ENCODE measurements around the gene KIF18A. TPM values are rescaled to one million over a fixed set of nuclear protein-coding genes. Genes with fewer than 3 reads are reported as not detected.

Gene KIF18A
- total and polyA plus RNA-seq, 4 donors, result 0.08 to 21.4 (median 0.20) TPM

DNA sequence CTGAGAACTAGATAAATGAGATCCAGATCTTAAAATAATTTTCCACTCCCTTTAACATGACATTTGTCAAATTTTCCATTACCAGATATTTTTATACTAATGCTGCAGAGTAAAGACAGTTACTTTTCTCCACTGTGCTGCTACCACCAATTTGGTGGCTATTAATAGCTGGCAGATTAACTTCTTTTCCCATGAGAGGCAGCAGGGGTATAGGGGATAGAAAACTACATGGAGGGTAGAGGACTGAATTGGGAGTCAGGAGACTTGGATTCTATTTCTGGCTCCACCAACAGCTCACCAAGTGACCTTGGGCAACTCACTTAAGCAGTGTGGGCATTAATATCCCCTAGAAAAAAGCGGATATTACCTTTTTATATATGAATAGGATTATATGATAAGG lies 69.2 kb downstream of the KIF18A start:
- no peak for DNase-seq (ENCODE audit: low spot score)
- TF ChIP-seq CTCF (IDR thresholded peaks at IDR 0.05; ENCODE audit: low read depth, low read length, missing input control) (no peak), FOXA2 (IDR thresholded peaks at IDR 0.05) (no peak), RXRA (IDR thresholded peaks at IDR 0.05) (no peak)
- no peaks in the 10 kb centered on the region for H3K9me3 ChIP-seq (ENCODE audit: control insufficient read depth in 4 of 4, low read length in 3 of 4)
- no peaks in the 10 kb centered on the region for H3K4me1 ChIP-seq (ENCODE audit: control insufficient read depth in 4 of 4, insufficient read depth in 4 of 4, low read length in 3 of 4)
- no peak overlapping the region for H3K4me3 ChIP-seq (ENCODE audit: low read depth in 1 of 3, low read length in 3 of 3)
- no peak overlapping the region for H3K27ac ChIP-seq (ENCODE audit: low read depth in 1 of 2, low read length in 2 of 2)
- H3K9ac ChIP-seq (ENCODE audit: low read depth in 1 of 2, low read length in 2 of 2), result no peak overlapping the region
- 93% methylated on average over 1 of the region's 1 CpG for WGBS
- H3K36me3 ChIP-seq (ENCODE audit: control insufficient read depth in 4 of 4, insufficient read depth in 3 of 4, low read depth in 1 of 4, low read length in 3 of 4), result no peaks in the 10 kb centered on the region
- H3K27me3 ChIP-seq (ENCODE audit: control insufficient read depth in 4 of 4, insufficient read depth in 4 of 4, low read length in 3 of 4), result no peaks in the 10 kb centered on the region

GRCh38 chr11:28026634-28027290 lies 81.2 kb downstream of the KIF18A start:
- no peak for DNase-seq (ENCODE audit: low spot score)
- Histone ChIP-seq H3K9ac (ENCODE audit: low read depth in 1 of 2, low read length in 2 of 2) (no peak overlapping the region), H3K4me1 (ENCODE audit: control insufficient read depth in 4 of 4, insufficient read depth in 4 of 4, low read length in 3 of 4) (no peaks in the 10 kb centered on the region), H3K36me3 (ENCODE audit: control insufficient read depth in 4 of 4, insufficient read depth in 3 of 4, low read depth in 1 of 4, low read length in 3 of 4) (no peaks in the 10 kb centered on the region), H3K27me3 (ENCODE audit: control insufficient read depth in 4 of 4, insufficient read depth in 4 of 4, low read length in 3 of 4) (no peaks in the 10 kb centered on the region), H3K4me3 (ENCODE audit: low read depth in 1 of 3, low read length in 3 of 3) (no peak overlapping the region), H3K9me3 (ENCODE audit: control insufficient read depth in 4 of 4, low read length in 3 of 4) (no peaks in the 10 kb centered on the region), H3K27ac (ENCODE audit: low read depth in 1 of 2, low read length in 2 of 2) (no peak overlapping the region)
- WGBS, result 92% methylated on average over 2 of the region's 2 CpGs
- TF ChIP-seq HNF4G (IDR thresholded peaks at IDR 0.05) (no peak), FOXA1 (IDR thresholded peaks at IDR 0.05) (no peak), FOXA2 (IDR thresholded peaks at IDR 0.05) (no peak), NR2F2 (IDR thresholded peaks at IDR 0.05) (no peak), MAX (IDR thresholded peaks at IDR 0.05) (no peak), ATF3 (IDR thresholded peaks at IDR 0.05) (no peak), JUND (IDR thresholded peaks at IDR 0.05) (no peak), RAD21 (IDR thresholded peaks at IDR 0.05) (no peak), EGR1 (IDR thresholded peaks at IDR 0.05; ENCODE audit: low read depth in 2 of 2) (no peak), YY1 (IDR thresholded peaks at IDR 0.05) (no peak), GABPA (IDR thresholded peaks at IDR 0.05 in 1 of 2, conservative IDR thresholded peaks at IDR 0.05 in 1 of 2) (no peak), TAF1 (conservative IDR thresholded peaks at IDR 0.05) (no peak), SP1 (IDR thresholded peaks at IDR 0.05) (no peak), HNF4A (conservative IDR thresholded peaks at IDR 0.05) (no peak), RXRA (IDR thresholded peaks at IDR 0.05) (no peak), CTCF (IDR thresholded peaks at IDR 0.05; ENCODE audit: low read depth, low read length, missing input control) (no peak), REST (IDR thresholded peaks at IDR 0.05) (no peak)
- TF ChIP-seq, protein P1, sequence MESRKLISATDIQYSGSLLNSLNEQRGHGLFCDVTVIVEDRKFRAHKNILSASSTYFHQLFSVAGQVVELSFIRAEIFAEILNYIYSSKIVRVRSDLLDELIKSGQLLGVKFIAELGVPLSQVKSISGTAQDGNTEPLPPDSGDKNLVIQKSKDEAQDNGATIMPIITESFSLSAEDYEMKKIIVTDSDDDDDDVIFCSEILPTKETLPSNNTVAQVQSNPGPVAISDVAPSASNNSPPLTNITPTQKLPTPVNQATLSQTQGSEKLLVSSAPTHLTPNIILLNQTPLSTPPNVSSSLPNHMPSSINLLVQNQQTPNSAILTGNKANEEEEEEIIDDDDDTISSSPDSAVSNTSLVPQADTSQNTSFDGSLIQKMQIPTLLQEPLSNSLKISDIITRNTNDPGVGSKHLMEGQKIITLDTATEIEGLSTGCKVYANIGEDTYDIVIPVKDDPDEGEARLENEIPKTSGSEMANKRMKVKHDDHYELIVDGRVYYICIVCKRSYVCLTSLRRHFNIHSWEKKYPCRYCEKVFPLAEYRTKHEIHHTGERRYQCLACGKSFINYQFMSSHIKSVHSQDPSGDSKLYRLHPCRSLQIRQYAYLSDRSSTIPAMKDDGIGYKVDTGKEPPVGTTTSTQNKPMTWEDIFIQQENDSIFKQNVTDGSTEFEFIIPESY (IDR thresholded peaks at IDR 0.05), result no peak
